K562 (cell line): Measurements from ENCODE around the gene ATG4C. TPM values are rescaled to one million over a fixed set of nuclear protein-coding genes. Genes with fewer than 3 reads are reported as not detected.

Experiments used
- ATAC-seq: fragments of 200-7000 bp; cut with Tn5 transposase; 3 replicates; pipeline ENCODE4 v1.9.1; 2020; ENCODE audit warnings: moderate library complexity
- BruUV-seq: library from RNA; stranded (reverse); fragments of 400-500 nt; replicated peaks from 2 replicates; lab custom pipeline; 2021; lab: Mats Ljungman, UMichigan
- CTCF ChIA-PET: fragments of 300-600 bp; formaldehyde crosslinking; extraction: SDS; loops from one replicate; lab custom pipeline; 2021; ENCODE audit warnings: low intra/inter-chr PET ratio; lab: Yijun Ruan, JAX
- POLR2A ChIA-PET: fragments of 300-600, 350-650 bp; sonication (Branson Sonifier 250); formaldehyde crosslinking; extraction: SDS; loops from one replicate; lab custom pipeline; 2021; ENCODE audit warnings: antibody characterized with exemption, inconsistent platforms; lab: Yijun Ruan, JAX
- DNase-seq, 4 experiments: peaks; one replicate each; pipeline versions ENCODE4 v3.0.0 to v3.0.0-alpha.2; 2011 to 2018; ENCODE audit warnings: low spot score in 3 of 4, mixed read lengths in 3 of 4; ENCODE audit errors: extremely low read depth in 1 of 4
- FAIRE-seq: peaks from 2 replicates; lab custom pipeline; 2011; peaks lifted over from hg19 to GRCh38; lab: Jason Lieb, UNC
- H2AFZ ChIP-seq: 2 replicates; pipeline ENCODE4 v1.6.0; 2011; ENCODE audit warnings: low read depth, low read length, control low read depth, inconsistent platforms
- H3K27ac ChIP-seq: fragments of 200-600 bp; 3 replicates; pipeline ENCODE4 v1.8.0; 2011; ENCODE audit warnings: low read depth, mild to moderate bottlenecking, control low read depth, inconsistent platforms, low read length, moderate library complexity, mixed read lengths; ENCODE audit errors: extremely low read depth
- H3K27me3 ChIP-seq, 2 experiments: fragments of 300-600 bp in 1 of 2; 2 replicates in 1 of 2; 3 replicates in 1 of 2; pipeline versions ENCODE4 v1.6.0 to v1.8.0; 2011; ENCODE audit warnings: inconsistent platforms in 2 of 2, low read length in 2 of 2, mild to moderate bottlenecking in 1 of 2, mixed read lengths in 1 of 2, moderate library complexity in 1 of 2; ENCODE audit not compliant: control insufficient read depth in 2 of 2, insufficient read depth in 2 of 2
- H3K36me3 ChIP-seq: fragments of 300-600 bp; 3 replicates; pipeline ENCODE4 v1.8.0; 2011; ENCODE audit warnings: mild to moderate bottlenecking, low read length, inconsistent platforms; ENCODE audit not compliant: control insufficient read depth, insufficient read depth
- H3K4me1 ChIP-seq, 2 experiments: fragments of 200-600 bp in 1 of 2; replicated peaks in 1 of 2; 2 replicates in 1 of 2; 3 replicates in 1 of 2; pipeline versions ENCODE4 v1.5.1 to v1.8.0; 2011; ENCODE audit warnings: inconsistent platforms in 2 of 2, low read length in 2 of 2, mild to moderate bottlenecking in 1 of 2, mixed read lengths in 1 of 2, moderate library complexity in 1 of 2; ENCODE audit not compliant: control insufficient read depth in 2 of 2, insufficient read depth in 2 of 2
- H3K4me2 ChIP-seq: 2 replicates; pipeline ENCODE4 v1.6.1; 2011; ENCODE audit warnings: low read length, control low read depth, inconsistent platforms, mixed read lengths; ENCODE audit not compliant: insufficient read depth
- H3K4me3 ChIP-seq: fragments of 200-600 bp; sonication (generic), shearing (Covaris generic); 2 replicates; pipeline ENCODE4 v1.5.1; 2016; ENCODE audit warnings: control low read depth, inconsistent platforms
- H3K79me2 ChIP-seq: fragments of 200-600 bp; 3 replicates; pipeline ENCODE4 v1.8.0; 2011; ENCODE audit warnings: low read length, inconsistent platforms; ENCODE audit not compliant: control insufficient read depth, insufficient read depth
- H3K9ac ChIP-seq, 2 experiments: 2 replicates each; pipeline versions ENCODE4 v1.6.0 to v1.6.1; 2011; ENCODE audit warnings: low read depth in 2 of 2, low read length in 2 of 2, control low read depth in 1 of 2, inconsistent platforms in 1 of 2, mild to moderate bottlenecking in 1 of 2, mixed read lengths in 1 of 2; ENCODE audit not compliant: insufficient read depth in 1 of 2
- H3K9me1 ChIP-seq: one replicate; pipeline ENCODE4 v1.6.0; 2011; ENCODE audit warnings: inconsistent platforms, mild to moderate bottlenecking, low read length, moderate library complexity; ENCODE audit not compliant: control insufficient read depth, insufficient read depth
- H3K9me3 ChIP-seq: replicated peaks from 2 replicates; pipeline ENCODE4 v1.5.1; 2011; ENCODE audit warnings: low read depth, low read length, inconsistent platforms; ENCODE audit not compliant: control insufficient read depth, insufficient read depth
- H4K20me1 ChIP-seq: replicated peaks from 2 replicates; pipeline ENCODE4 v1.6.1; 2011; ENCODE audit warnings: low read length, inconsistent platforms, mixed read lengths; ENCODE audit not compliant: control insufficient read depth, insufficient read depth
- HDGF ChIP-seq: fragments of 450-650 bp; IDR thresholded peaks from 2 replicates; pipeline ENCODE4 v1.6.1; 2016
- KLF13 ChIP-seq: fragments of 450-650 bp; IDR thresholded peaks from 2 replicates; pipeline ENCODE4 v1.6.1; 2016; ENCODE audit warnings: missing genetic modification characterization, low read depth, mild to moderate bottlenecking, missing compliant biosample characterization, moderate library complexity, borderline replicate concordance
- MIER1 ChIP-seq: fragments of 450-650 bp; IDR thresholded peaks from 2 replicates; pipeline ENCODE4 v1.6.1; 2016; ENCODE audit warnings: antibody characterized with exemption, mild to moderate bottlenecking, low read depth
- MYC ChIP-seq, 2 experiments: fragments of 250-450 bp in 1 of 2; sonication (Bioruptor Pico) in 1 of 2; IDR thresholded peaks; 2 replicates each; pipeline versions ENCODE4 v1.5.1 to v1.6.1; 2012 to 2021; ENCODE audit warnings: low read depth in 2 of 2, borderline replicate concordance in 1 of 2, improper control_type of control experiment in 1 of 2, low read length in 1 of 2, mild to moderate bottlenecking in 1 of 2, moderate library complexity in 1 of 2
- NFE2 ChIP-seq: IDR thresholded peaks from 2 replicates; pipeline ENCODE4 v1.6.1; 2014; ENCODE audit warnings: antibody characterized with exemption, low read depth
- NFE2L1 ChIP-seq: fragments of 450-650 bp; IDR thresholded peaks from 2 replicates; pipeline ENCODE4 v1.6.1; 2016; ENCODE audit warnings: missing genetic modification characterization, low read depth, mild to moderate bottlenecking, missing compliant biosample characterization, moderate library complexity, borderline replicate concordance
- POU5F1 ChIP-seq: fragments of 150-350 bp; IDR thresholded peaks from 2 replicates; pipeline ENCODE4 v1.6.1; 2014; ENCODE audit warnings: borderline replicate concordance, low read length, low read depth, mild to moderate bottlenecking; ENCODE audit not compliant: partially characterized antibody
- TRIM24 ChIP-seq, 2 experiments: fragments of 450-650 bp; IDR thresholded peaks; 2 replicates each; pipeline ENCODE4 v1.6.1; 2016
- XRCC3 ChIP-seq: fragments of 450-650 bp; IDR thresholded peaks from 2 replicates; pipeline ENCODE4 v1.6.1; 2017; ENCODE audit warnings: mild to moderate bottlenecking, moderate library complexity
- WGBS: fragments of 100-300 bp; shearing (Covaris generic); methylation state at CpG from one replicate; pipeline ENCODE4 v1.1.6; 2016; ENCODE audit warnings: low coverage, mixed read lengths; ENCODE audit not compliant: insufficient coverage; ENCODE audit errors: missing lambda C conversion rate; 5-methylcytosine and 5-hydroxymethylcytosine counted together
- in situ Hi-C: fragments of 300-500 bp; cut with MboI; formaldehyde crosslinking; loops from 4 replicates; pipeline ENCODE4 v1.15.0; 2018; ENCODE audit warnings: inconsistent platforms, mixed read lengths
- intact Hi-C: fragments of 100-400 bp; cut with micrococcal nuclease; formaldehyde crosslinking; loops from 2 replicates; pipeline ENCODE4 v1.14.2; 2022
- polyA plus RNA-seq, 8 experiments: library from polyadenylated mRNA; depleted of rRNA in 4 of 8; stranded (reverse) in 5 of 8; unstranded in 3 of 8; fragments of >200 nt; fragmentation: Nextera tagmentation in 2 of 8; fragmentation: Illumina TruSeq in 1 of 8; extraction: Ambion mirVana in 2 of 8; extraction: Trizol in 1 of 8; gene quantifications; 2 replicates each; pipeline versions ENCODE4 v1.2.1 to v1.2.3, GENCODE V29; 2011 to 2014; ENCODE audit warnings: inconsistent platforms in 1 of 8, missing spikeins in 1 of 8
- total RNA-seq, 7 experiments: library from RNA; depleted of rRNA in 6 of 7; stranded (reverse); fragments of >200 nt in 6 of 7; fragmentation: Illumina TruSeq in 2 of 7; extraction: Trizol in 2 of 7; gene quantifications; 2 replicates each; pipeline versions ENCODE4 v1.2.1 to v1.2.3, GENCODE V29; 2011 to 2021; ENCODE audit warnings: low replicate concordance in 1 of 7
- TF ChIP-seq, protein P1 (sequence below), 2 experiments: IDR thresholded peaks in 1 of 2; conservative IDR thresholded peaks in 1 of 2; 2 replicates each; pipeline ENCODE4 v1.6.1; 2016; ENCODE audit warnings: low read depth in 2 of 2, mild to moderate bottlenecking in 1 of 2, missing compliant biosample characterization in 1 of 2, missing genetic modification characterization in 1 of 2, moderate library complexity in 1 of 2
- TF ChIP-seq, protein P2 (sequence below): IDR thresholded peaks from 2 replicates; pipeline ENCODE4 v1.6.1; 2011; ENCODE audit not compliant: insufficient read length; ENCODE audit errors: extremely low read depth

The ATG4C gene
- total and polyA plus RNA-seq, 9 of the 15 experiments (the other 6 are each of a cell fraction or from before 2014, with no cell fraction given): 7.6 to 35.8 (median 16.1) TPM

DNA sequence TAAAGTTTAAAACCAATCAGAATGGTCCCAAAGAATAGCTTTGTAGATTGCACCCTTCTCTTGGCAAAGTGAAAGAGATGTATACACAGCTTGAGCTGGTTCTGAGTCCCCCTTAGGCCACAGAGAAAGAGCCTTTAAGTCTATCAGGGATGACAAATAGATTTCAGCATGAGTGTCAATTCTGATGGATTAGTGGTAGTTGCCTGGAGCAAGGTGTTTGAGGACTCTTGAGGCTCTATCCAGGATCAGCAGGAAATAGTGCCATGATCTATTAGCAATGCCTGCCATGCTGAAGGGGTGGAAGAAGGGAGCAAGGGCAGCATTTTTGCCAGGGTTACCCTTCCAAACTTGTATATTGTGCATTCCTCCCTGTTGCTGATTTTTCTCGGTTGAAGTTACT lies 116.6 kb downstream of the ATG4C start:
- in situ Hi-C loops: no loop called here
- H2AFZ ChIP-seq: no peak overlapping the region
- WGBS: 0% methylated on average over 1 of the region's 1 CpG
- intact Hi-C loops: no loop called here
- no peaks in the 10 kb centered on the region for H3K9me1 ChIP-seq
- ATAC-seq (no peak), DNase-seq (no peak), FAIRE-seq (no peak)
- H3K27me3 ChIP-seq: peaks cover 11 to 26% of the 10 kb centered on the region in 2 experiments; a peak in 4 of 5 replicates
- H3K27ac ChIP-seq: no peak overlapping the region
- TF ChIP-seq XRCC3: no peak
- TF ChIP-seq TRIM24 (IDR thresholded peaks at IDR 0.05): no peak
- TF ChIP-seq, protein P1, sequence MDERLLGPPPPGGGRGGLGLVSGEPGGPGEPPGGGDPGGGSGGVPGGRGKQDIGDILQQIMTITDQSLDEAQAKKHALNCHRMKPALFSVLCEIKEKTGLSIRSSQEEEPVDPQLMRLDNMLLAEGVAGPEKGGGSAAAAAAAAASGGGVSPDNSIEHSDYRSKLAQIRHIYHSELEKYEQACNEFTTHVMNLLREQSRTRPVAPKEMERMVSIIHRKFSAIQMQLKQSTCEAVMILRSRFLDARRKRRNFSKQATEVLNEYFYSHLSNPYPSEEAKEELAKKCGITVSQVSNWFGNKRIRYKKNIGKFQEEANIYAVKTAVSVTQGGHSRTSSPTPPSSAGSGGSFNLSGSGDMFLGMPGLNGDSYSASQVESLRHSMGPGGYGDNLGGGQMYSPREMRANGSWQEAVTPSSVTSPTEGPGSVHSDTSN (CRISPR knock-in tag; IDR thresholded peaks at IDR 0.05; ENCODE audit: low read depth): no peak
- TF ChIP-seq, protein P1 (tag; conservative IDR thresholded peaks at IDR 0.05; ENCODE audit: low read depth): no peak
- TF ChIP-seq NFE2L1 (tag): no peak
- TF ChIP-seq NFE2: no peak
- no peak for TF ChIP-seq MYC (IDR thresholded peaks at IDR 0.05; ENCODE audit: low read depth, low read length)
- no peak for TF ChIP-seq MYC (CRISPR knock-in tag; IDR thresholded peaks at IDR 0.05; ENCODE audit: borderline replicate concordance, low read depth)
- TF ChIP-seq, protein P2, sequence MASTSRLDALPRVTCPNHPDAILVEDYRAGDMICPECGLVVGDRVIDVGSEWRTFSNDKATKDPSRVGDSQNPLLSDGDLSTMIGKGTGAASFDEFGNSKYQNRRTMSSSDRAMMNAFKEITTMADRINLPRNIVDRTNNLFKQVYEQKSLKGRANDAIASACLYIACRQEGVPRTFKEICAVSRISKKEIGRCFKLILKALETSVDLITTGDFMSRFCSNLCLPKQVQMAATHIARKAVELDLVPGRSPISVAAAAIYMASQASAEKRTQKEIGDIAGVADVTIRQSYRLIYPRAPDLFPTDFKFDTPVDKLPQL: no peak
- TF ChIP-seq KLF13 (tag): no peak
- no peak for TF ChIP-seq HDGF
- no peak for TF ChIP-seq MIER1
- TF ChIP-seq POU5F1: no peak
- no peaks in the 10 kb centered on the region for H3K79me2 ChIP-seq
- no TSS peak for BruUV-seq
- no peak overlapping the region for H3K4me2 ChIP-seq
- H3K4me3 ChIP-seq: no peak overlapping the region
- POLR2A ChIA-PET: no interaction called here
- no peaks in the 10 kb centered on the region for H3K9me3 ChIP-seq
- no peaks in the 10 kb centered on the region for H3K4me1 ChIP-seq
- CTCF ChIA-PET: interaction anchor here (0.7 kb wide), 1 partner anchor 1146 kb away, joined by 3 read pairs; no protein-coding TSS in a partner anchor
- H3K36me3 ChIP-seq: no peaks in the 10 kb centered on the region
- H3K9ac ChIP-seq: no peak overlapping the region
- no peaks in the 10 kb centered on the region for H4K20me1 ChIP-seq
